Measurements from ENCODE around the gene MCU. TPM values are rescaled to one million over a fixed set of nuclear protein-coding genes. Genes with fewer than 3 reads are reported as not detected.
"Not testable (repeated sequence)": the region's sequence is repeated elsewhere in the genome, so short reads cannot be mapped to it uniquely, and the experiment has no call there.

The MCU gene
- total RNA-seq, 1 donor from 2014 or later, result 23.0 TPM

GRCh38 chr10:72850861-72851260, 158.9 kb downstream of the MCU start:
- ATAC-seq, result no peak

DNA sequence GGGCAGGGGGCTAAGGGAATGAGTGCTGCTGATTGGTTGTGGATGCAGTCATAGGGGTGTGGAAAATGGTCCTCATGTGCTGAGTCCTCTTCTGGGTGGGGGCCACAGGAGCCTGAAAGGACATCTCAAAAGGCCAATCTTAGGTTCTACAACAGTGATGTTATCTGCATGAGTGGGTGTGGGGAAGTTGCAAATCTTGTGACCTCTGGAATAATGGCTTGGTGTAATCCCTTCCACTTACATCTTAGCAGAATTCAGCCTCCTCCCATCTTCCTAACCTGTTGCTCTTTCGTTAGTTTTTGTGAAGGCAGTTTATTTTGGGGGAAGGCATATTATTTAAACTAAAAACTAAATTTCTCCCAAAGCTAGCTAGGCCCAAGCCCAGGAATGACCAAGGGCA, 159.6 kb downstream of the MCU start:
- ATAC-seq, result no peak

DNA sequence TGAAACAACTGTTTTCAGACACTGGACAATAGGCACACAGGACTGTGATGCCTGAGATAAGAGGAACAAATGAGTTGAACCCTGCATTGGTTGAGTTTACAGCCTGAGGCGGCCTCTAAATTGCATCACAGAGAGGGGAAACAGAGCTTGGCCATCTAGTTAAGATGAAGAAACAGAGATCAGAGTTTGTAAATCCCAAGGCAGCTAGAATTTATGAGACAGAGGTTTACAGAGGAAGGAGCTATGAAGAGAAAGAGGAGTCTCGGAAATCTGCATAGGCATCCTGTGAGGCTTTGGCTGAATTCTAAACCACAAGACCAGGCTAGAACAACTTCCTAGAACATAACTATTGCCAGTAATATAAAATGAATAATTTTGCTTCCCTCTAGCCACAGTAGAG, 160.6 kb downstream of the MCU start:
- ATAC-seq, result no peak

- ATAC-seq, result no peak
Measured at GRCh38 chr10:72855129-72855528, 163.2 kb downstream of the MCU start.

GRCh38 chr10:72855790-72856189, 163.8 kb downstream of the MCU start:
- ATAC-seq, result peak; percentile 62

- ATAC-seq, result no peak
Measured at GRCh38 chr10:72858067-72858466, 166.1 kb downstream of the MCU start.

GRCh38 chr10:72862957-72863356, 171.0 kb downstream of the MCU start:
- no peak for ATAC-seq

GRCh38 chr10:72875250-72876055, 183.5 kb downstream of the MCU start:
- peak; percentile 50 for ATAC-seq

- no peak for ATAC-seq
Measured at GRCh38 chr10:72879245-72879644, 187.3 kb downstream of the MCU start.

- ATAC-seq, result no peak
Measured at GRCh38 chr10:72881291-72881690, 189.3 kb downstream of the MCU start.

DNA sequence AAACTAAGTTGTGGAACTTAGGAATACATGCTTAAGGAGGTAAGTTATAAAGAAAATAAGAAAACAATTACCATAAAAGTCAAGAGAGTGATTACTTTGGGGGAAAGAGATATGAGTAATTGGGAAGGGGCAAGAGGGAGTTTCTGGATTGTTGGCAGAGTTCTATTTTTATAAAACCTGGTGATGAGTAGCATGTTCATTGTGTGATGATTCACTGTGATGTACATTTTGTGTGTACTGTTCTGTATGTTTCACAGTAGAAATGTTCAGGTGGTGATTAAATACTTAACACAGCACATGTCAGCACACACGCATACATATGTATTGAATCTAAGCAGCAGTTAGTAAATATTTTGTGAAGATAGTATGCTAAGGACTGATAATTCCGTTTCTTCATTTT, 191.9 kb downstream of the MCU start:
- ATAC-seq, result no peak

- ATAC-seq, result no peak
Measured at GRCh38 chr10:72885953-72886352, 194.0 kb downstream of the MCU start.

- ATAC-seq, result no peak
Measured at GRCh38 chr10:72886621-72887020, 194.7 kb downstream of the MCU start.

GRCh38 chr10:72887043-72887442, 195.1 kb downstream of the MCU start:
- no peak for ATAC-seq

- ATAC-seq, result no peak
Measured at GRCh38 chr10:72888151-72888638, 196.3 kb downstream of the MCU start.

DNA sequence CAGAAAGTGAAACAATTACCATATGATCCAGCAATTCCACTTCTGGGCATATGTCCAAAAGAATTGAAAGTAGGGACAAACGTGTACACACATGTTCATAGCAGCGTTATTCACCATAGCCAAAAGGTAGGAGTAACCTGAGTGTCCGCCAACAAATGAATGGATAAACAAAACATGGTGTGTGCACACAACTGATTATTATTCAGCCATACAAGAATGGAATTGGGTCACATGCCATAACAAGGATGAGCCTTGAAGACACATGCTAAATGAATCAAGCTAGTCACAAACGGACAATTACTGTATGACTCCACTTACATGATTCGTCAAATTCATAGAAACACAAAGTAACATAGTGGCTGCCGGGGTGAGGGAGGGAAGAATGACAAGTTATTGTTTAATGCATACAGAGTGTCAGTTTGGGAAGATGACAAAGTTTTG, 197.5 kb downstream of the MCU start:
- peak; percentile 97 for ATAC-seq

DNA sequence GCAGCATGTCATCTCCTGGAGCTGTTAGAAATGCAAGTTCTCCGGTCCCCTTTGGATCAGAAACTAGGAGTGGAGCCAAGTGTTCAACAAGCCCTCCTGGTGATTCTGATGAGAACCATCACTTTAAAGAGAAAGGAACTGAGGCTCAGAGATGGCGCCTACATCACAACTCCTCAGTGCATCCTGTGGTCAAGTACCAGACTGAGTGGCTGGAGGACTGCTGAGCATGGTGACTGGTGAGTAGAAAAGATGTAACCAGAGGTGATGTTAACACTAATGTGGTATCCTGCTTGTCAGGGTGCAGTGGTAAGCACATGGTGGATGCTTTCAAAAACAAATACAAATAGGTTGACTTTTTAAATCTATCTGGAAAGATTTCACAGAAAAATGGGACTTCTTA, 198.1 kb downstream of the MCU start:
- ATAC-seq, result no peak

- ATAC-seq, result no peak
Measured at GRCh38 chr10:72893136-72893798, 201.3 kb downstream of the MCU start, which contains the start of gene OIT3. TSS of gene OIT3 (plus strand) at chr10:72893739. CDS start at chr10:72893799, 60 bp downstream.

- no peak for ATAC-seq
Measured at GRCh38 chr10:72895236-72895850, 203.4 kb downstream of the MCU start.

DNA sequence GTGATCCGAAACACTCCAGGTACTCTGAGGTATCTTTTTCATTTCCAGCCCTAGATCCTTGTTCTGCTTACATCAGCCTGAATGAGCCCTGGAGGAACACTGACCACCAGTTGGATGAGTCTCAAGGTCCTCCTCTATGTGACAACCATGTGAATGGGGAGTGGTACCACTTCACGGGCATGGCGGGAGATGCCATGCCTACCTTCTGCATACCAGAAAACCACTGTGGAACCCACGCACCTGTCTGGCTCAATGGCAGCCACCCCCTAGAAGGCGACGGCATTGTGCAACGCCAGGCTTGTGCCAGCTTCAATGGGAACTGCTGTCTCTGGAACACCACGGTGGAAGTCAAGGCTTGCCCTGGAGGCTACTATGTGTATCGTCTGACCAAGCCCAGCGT, 206.7 kb downstream of the MCU start:
- ATAC-seq, result no peak

DNA sequence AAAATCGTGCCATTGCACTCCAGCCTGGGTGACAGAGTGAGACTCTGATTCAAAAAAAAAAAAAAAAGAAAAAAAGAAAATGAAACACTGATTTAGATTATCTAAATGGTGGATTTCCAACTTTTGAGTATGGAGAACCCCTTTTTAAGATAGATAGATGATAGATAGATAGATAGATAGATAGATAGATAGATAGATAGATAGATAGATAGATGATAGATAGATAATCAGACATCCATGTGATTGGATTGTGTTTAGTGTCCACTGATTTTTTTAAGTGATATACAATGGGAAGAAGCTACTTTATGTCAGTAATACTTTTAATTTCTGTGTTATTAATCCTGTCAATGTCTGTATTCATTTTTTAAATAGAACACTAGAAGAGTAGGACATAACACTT, 207.6 kb downstream of the MCU start:
- ATAC-seq, result no peak

- not testable (repeated sequence) for ATAC-seq
Measured at GRCh38 chr10:72903941-72904446, 212.1 kb downstream of the MCU start.

- no peak for ATAC-seq
Measured at GRCh38 chr10:72904806-72905205, 212.9 kb downstream of the MCU start.
